Mononuclear cell (primary cell): ENCODE measurements around the gene AK4. TPM values are rescaled to one million over a fixed set of nuclear protein-coding genes. Genes with fewer than 3 reads are reported as not detected.
"Not testable (repeated sequence)": the region's sequence is repeated elsewhere in the genome, so short reads cannot be mapped to it uniquely, and the experiment has no call there.

Source experiments
- H3K27me3 ChIP-seq: 2 replicates; pipeline ENCODE4 v1.6.0; 2011; ENCODE audit warnings: low read length, control low read depth; ENCODE audit not compliant: insufficient read depth
- H3K4me1 ChIP-seq: 2 replicates; pipeline ENCODE4 v1.5.1; 2011; ENCODE audit warnings: mild to moderate bottlenecking, low read length, control low read depth; ENCODE audit not compliant: insufficient read depth
- H3K4me3 ChIP-seq: 2 replicates; pipeline ENCODE4 v1.5.1; 2011; ENCODE audit warnings: mild to moderate bottlenecking, low read length, moderate library complexity
- H3K9me3 ChIP-seq: 2 replicates; pipeline ENCODE4 v1.5.1; 2011; ENCODE audit warnings: low read depth, mild to moderate bottlenecking, control low read depth, low read length
- total RNA-seq: library from RNA; depleted of rRNA; stranded (reverse); fragments of >200 nt; gene quantifications from one replicate; pipeline ENCODE4 v1.2.3, GENCODE V29; 2012

Gene AK4
- total RNA-seq, 1 donor = 2.9 TPM

GRCh38 chr1:65231718-65232330, 83.8 kb downstream of the AK4 start:
- peaks cover 7% of the 10 kb centered on the region for H3K9me3 ChIP-seq
- no peak overlapping the region for H3K4me3 ChIP-seq
- no peaks in the 10 kb centered on the region for H3K4me1 ChIP-seq
- H3K27me3 ChIP-seq = no peaks in the 10 kb centered on the region

GRCh38 chr1:65232461-65232990, 84.5 kb downstream of the AK4 start:
- Histone ChIP-seq H3K4me1 (no peaks in the 10 kb centered on the region), H3K4me3 (no peak overlapping the region), H3K9me3 (peaks cover 7% of the 10 kb centered on the region), H3K27me3 (no peaks in the 10 kb centered on the region)

GRCh38 chr1:65233782-65234181, 85.8 kb downstream of the AK4 start:
- Histone ChIP-seq H3K4me3 (no peak overlapping the region), H3K4me1 (no peaks in the 10 kb centered on the region), H3K9me3 (peaks cover 7% of the 10 kb centered on the region), H3K27me3 (no peaks in the 10 kb centered on the region)

- Histone ChIP-seq H3K27me3 (no peaks in the 10 kb centered on the region), H3K9me3 (peaks cover 7% of the 10 kb centered on the region), H3K4me1 (no peaks in the 10 kb centered on the region), H3K4me3 (no peak overlapping the region)
These were observed 88.1 kb downstream of the AK4 start for GRCh38 chr1:65235867-65236805.

GRCh38 chr1:65237088-65237487, 89.1 kb downstream of the AK4 start:
- H3K9me3 ChIP-seq, H3K27me3 ChIP-seq, H3K4me3 ChIP-seq, H3K4me1 ChIP-seq: not testable (repeated sequence)

- peaks cover 7% of the 10 kb centered on the region for H3K9me3 ChIP-seq
- no peak overlapping the region for H3K4me3 ChIP-seq
- H3K27me3 ChIP-seq = no peaks in the 10 kb centered on the region
- H3K4me1 ChIP-seq = no peaks in the 10 kb centered on the region
These were observed 89.5 kb downstream of the AK4 start for GRCh38 chr1:65237503-65237902.

GRCh38 chr1:65238010-65238409, 90.0 kb downstream of the AK4 start:
- H3K9me3 ChIP-seq = peaks cover 7% of the 10 kb centered on the region
- H3K27me3 ChIP-seq = no peaks in the 10 kb centered on the region
- no peak overlapping the region for H3K4me3 ChIP-seq
- no peaks in the 10 kb centered on the region for H3K4me1 ChIP-seq

GRCh38 chr1:65243491-65243890, 95.5 kb downstream of the AK4 start:
- Histone ChIP-seq H3K4me1 (peaks cover 12% of the 10 kb centered on the region), H3K9me3 (no peaks in the 10 kb centered on the region), H3K4me3 (no peak overlapping the region), H3K27me3 (peaks cover 6% of the 10 kb centered on the region)

- H3K4me1 ChIP-seq = peaks cover 25% of the 10 kb centered on the region
- H3K27me3 ChIP-seq = peaks cover 6% of the 10 kb centered on the region
- H3K4me3 ChIP-seq = no peak overlapping the region
- H3K9me3 ChIP-seq = no peaks in the 10 kb centered on the region
These were observed 97.3 kb downstream of the AK4 start for GRCh38 chr1:65245295-65245694.

GRCh38 chr1:65247419-65248359, 99.7 kb downstream of the AK4 start:
- H3K9me3 ChIP-seq = no peaks in the 10 kb centered on the region
- H3K4me1 ChIP-seq = peaks cover 25% of the 10 kb centered on the region
- H3K27me3 ChIP-seq = peaks cover 6% of the 10 kb centered on the region
- no peak overlapping the region for H3K4me3 ChIP-seq

GRCh38 chr1:65250826-65251225, 102.8 kb downstream of the AK4 start:
- Histone ChIP-seq H3K27me3 (peaks cover 14% of the 10 kb centered on the region), H3K9me3 (no peaks in the 10 kb centered on the region), H3K4me1 (peaks cover 37% of the 10 kb centered on the region), H3K4me3 (no peak overlapping the region)

- Histone ChIP-seq H3K9me3 (no peaks in the 10 kb centered on the region), H3K27me3 (peaks cover 14% of the 10 kb centered on the region), H3K4me1 (peaks cover 25% of the 10 kb centered on the region), H3K4me3 (peak overlapping the region; percentile 49)
These were observed 105.9 kb downstream of the AK4 start for GRCh38 chr1:65253800-65254319.

GRCh38 chr1:65254320-65255034, 106.5 kb downstream of the AK4 start:
- H3K4me3 ChIP-seq = peak overlapping the region; percentile 49
- H3K27me3 ChIP-seq = peaks cover 17% of the 10 kb centered on the region
- no peaks in the 10 kb centered on the region for H3K9me3 ChIP-seq
- H3K4me1 ChIP-seq = peaks cover 19% of the 10 kb centered on the region
